Measurements from ENCODE around the gene DLG2.

DLG2 gene

DNA sequence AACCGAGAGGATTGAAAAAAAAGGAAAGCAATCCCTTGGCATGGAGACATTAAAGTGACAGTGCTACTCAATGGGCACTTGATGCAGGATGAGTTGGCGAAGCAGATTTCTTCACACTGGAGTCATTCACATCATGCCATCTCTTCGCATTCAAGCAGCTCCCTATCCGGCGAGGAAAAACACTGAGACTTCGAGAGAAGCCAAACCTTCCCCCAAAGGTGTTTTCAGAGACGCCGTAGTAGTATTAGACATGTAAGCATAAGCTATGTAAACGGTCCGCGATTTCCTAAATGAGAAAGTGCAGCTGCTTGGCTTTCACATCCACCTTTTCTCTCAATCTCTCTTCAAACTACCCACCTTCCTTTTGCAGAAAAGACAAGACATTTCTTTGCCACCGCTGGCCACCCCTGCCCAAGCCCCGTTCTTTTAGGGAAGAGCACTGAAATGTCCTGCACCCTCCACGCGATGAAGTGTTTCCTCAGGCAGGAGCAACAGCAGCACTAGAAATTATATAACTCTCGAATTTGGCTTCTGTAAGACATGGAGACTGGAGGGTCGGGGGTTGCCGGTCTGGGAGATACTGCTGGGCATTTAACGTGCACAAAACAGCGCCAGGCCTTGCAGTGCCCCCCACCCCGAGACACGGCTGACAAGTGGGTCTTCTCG, at the start of gene DLG2:
Gene DLG2 (minus strand): TSS at position 13 of the 666 bp plus-strand sequence.
- TF ChIP-seq EP300 (IDR thresholded peaks at IDR 0.05; ENCODE audit: borderline replicate concordance) (no peak), RAD21 (IDR thresholded peaks at IDR 0.05; ENCODE audit: low read depth) (no peak), EGR1 (IDR thresholded peaks at IDR 0.05) (no peak), NFIC (IDR thresholded peaks at IDR 0.05) (peak; percentile 54; the same call in 1 of the 2 replicates)

DNA sequence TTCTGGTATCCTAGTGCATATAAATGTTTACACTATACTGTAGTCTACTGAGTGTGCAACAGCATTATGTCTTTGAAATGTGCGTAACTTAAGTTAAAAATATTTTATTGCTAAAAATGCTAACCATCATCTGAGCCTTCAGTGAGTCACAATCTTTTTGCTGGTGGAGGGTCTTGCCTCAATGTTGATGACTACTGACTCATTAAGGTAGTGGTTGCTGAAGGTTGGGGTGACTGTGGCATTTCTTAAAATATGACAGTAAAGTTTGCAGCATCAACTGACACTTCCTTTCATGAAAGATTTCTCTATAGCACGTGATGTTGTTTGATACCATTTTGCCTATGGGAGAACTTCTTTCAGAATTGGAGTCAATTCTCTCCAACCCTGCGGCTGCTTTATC, 46.2 kb upstream of the DLG2 start:
- TF ChIP-seq EGR1 (IDR thresholded peaks at IDR 0.05) (no peak), EP300 (IDR thresholded peaks at IDR 0.05; ENCODE audit: borderline replicate concordance) (no peak), TAF1 (IDR thresholded peaks at IDR 0.05; ENCODE audit: low read depth) (no peak), FOXM1 (IDR thresholded peaks at IDR 0.05; ENCODE audit: borderline replicate concordance, low read depth) (no peak), NFIC (IDR thresholded peaks at IDR 0.05) (no peak), YY1 (IDR thresholded peaks at IDR 0.05; ENCODE audit: low read depth) (no peak), TCF12 (IDR thresholded peaks at IDR 0.05; ENCODE audit: low read depth) (no peak), CREB1 (IDR thresholded peaks at IDR 0.05; ENCODE audit: low read depth) (no peak)
- TF ChIP-seq, protein P1, sequence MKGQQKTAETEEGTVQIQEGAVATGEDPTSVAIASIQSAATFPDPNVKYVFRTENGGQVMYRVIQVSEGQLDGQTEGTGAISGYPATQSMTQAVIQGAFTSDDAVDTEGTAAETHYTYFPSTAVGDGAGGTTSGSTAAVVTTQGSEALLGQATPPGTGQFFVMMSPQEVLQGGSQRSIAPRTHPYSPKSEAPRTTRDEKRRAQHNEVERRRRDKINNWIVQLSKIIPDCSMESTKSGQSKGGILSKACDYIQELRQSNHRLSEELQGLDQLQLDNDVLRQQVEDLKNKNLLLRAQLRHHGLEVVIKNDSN (IDR thresholded peaks at IDR 0.05), result no peak

DNA sequence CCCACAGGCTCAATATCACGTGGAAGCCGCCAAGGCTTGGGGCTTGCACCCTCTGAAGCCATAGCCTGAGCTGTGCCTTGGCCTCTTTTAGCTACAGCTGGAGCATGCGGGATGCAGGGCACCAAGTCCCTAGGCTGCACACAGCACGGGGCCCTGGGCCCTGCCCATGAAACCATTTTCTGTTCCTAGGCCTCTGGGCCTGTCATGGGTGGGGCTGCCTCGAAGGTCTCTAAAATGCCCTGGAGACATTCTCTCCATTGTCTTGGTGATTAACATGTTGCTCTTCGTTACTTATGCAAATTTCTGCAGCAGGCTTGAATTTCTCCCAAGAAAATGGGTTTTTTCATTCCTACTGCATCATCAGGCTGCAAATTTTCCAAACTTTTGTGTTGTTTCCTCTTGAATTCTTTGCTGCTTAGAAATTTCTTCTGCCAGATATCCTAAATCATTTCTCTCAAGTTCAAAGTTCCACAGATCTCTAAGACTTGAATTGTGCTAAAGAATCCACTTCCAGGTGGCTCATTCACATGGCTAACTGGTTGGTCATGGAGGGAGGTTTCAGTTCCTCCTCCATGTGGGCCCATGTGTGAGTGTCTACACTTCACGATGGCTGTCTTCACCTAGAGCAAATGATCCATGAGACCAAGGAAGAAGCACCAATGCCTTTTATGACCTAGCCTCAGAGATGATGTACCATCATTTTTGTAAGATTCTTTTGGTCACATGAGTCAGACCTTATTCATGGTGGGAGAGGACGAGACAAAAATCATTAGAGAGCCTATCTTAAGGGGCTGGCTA, 45.2 kb upstream of the DLG2 start:
- no peak for TF ChIP-seq FOXM1 (IDR thresholded peaks at IDR 0.05; ENCODE audit: borderline replicate concordance, low read depth)
- TF ChIP-seq, protein P2, sequence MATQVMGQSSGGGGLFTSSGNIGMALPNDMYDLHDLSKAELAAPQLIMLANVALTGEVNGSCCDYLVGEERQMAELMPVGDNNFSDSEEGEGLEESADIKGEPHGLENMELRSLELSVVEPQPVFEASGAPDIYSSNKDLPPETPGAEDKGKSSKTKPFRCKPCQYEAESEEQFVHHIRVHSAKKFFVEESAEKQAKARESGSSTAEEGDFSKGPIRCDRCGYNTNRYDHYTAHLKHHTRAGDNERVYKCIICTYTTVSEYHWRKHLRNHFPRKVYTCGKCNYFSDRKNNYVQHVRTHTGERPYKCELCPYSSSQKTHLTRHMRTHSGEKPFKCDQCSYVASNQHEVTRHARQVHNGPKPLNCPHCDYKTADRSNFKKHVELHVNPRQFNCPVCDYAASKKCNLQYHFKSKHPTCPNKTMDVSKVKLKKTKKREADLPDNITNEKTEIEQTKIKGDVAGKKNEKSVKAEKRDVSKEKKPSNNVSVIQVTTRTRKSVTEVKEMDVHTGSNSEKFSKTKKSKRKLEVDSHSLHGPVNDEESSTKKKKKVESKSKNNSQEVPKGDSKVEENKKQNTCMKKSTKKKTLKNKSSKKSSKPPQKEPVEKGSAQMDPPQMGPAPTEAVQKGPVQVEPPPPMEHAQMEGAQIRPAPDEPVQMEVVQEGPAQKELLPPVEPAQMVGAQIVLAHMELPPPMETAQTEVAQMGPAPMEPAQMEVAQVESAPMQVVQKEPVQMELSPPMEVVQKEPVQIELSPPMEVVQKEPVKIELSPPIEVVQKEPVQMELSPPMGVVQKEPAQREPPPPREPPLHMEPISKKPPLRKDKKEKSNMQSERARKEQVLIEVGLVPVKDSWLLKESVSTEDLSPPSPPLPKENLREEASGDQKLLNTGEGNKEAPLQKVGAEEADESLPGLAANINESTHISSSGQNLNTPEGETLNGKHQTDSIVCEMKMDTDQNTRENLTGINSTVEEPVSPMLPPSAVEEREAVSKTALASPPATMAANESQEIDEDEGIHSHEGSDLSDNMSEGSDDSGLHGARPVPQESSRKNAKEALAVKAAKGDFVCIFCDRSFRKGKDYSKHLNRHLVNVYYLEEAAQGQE (IDR thresholded peaks at IDR 0.05; ENCODE audit: low read depth), result no peak
- no peak for TF ChIP-seq TCF12 (IDR thresholded peaks at IDR 0.05; ENCODE audit: low read depth)
- TF ChIP-seq, protein P1 (IDR thresholded peaks at IDR 0.05), result no peak
- no peak for TF ChIP-seq TAF1 (IDR thresholded peaks at IDR 0.05; ENCODE audit: low read depth)
- no peak for TF ChIP-seq YY1 (IDR thresholded peaks at IDR 0.05; ENCODE audit: low read depth)
- TF ChIP-seq EP300 (IDR thresholded peaks at IDR 0.05; ENCODE audit: borderline replicate concordance), result no peak
- no peak for TF ChIP-seq ZBTB7A (IDR thresholded peaks at IDR 0.05; ENCODE audit: low read depth)
- no peak for TF ChIP-seq NFIC (IDR thresholded peaks at IDR 0.05)
- TF ChIP-seq RAD21 (IDR thresholded peaks at IDR 0.05; ENCODE audit: low read depth), result no peak
- TF ChIP-seq EGR1 (IDR thresholded peaks at IDR 0.05), result no peak
- no peak for TF ChIP-seq CREB1 (IDR thresholded peaks at IDR 0.05; ENCODE audit: low read depth)
- TF ChIP-seq, protein P3, sequence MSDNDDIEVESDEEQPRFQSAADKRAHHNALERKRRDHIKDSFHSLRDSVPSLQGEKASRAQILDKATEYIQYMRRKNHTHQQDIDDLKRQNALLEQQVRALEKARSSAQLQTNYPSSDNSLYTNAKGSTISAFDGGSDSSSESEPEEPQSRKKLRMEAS (IDR thresholded peaks at IDR 0.05), result no peak
- no peak for TF ChIP-seq CEBPB (IDR thresholded peaks at IDR 0.05)
- no peak for TF ChIP-seq TEAD4 (IDR thresholded peaks at IDR 0.05)

DNA sequence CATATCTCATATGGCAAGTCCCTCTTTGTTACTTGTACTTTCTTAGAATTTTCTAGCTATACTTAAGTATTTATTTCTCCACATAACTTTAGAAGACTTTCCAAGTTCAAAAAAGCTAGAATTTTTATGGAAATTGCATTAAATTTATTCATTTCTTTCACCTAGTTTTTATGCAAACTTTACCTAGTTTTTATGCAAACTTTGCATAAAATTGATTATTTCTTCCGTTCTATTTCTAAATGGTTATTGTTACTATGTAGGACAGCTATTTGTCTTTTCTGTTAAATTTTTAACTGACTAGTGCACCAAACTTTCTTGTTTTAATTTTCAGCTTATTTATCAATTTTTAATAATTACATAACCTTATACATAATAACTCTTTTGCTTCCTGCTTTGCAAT, 41.0 kb upstream of the DLG2 start:
- no peak for TF ChIP-seq CEBPB (IDR thresholded peaks at IDR 0.05)
- no peak for TF ChIP-seq TEAD4 (IDR thresholded peaks at IDR 0.05)
- TF ChIP-seq, protein P3 (IDR thresholded peaks at IDR 0.05), result no peak
- TF ChIP-seq, protein P2 (IDR thresholded peaks at IDR 0.05; ENCODE audit: low read depth), result no peak
- TF ChIP-seq ZBTB7A (IDR thresholded peaks at IDR 0.05; ENCODE audit: low read depth), result no peak
- TF ChIP-seq CREB1 (IDR thresholded peaks at IDR 0.05; ENCODE audit: low read depth), result no peak
- no peak for TF ChIP-seq YY1 (IDR thresholded peaks at IDR 0.05; ENCODE audit: low read depth)
- TF ChIP-seq, protein P1 (IDR thresholded peaks at IDR 0.05), result no peak
- TF ChIP-seq FOXM1 (IDR thresholded peaks at IDR 0.05; ENCODE audit: borderline replicate concordance, low read depth), result no peak
- no peak for TF ChIP-seq NFIC (IDR thresholded peaks at IDR 0.05)
- no peak for TF ChIP-seq TCF12 (IDR thresholded peaks at IDR 0.05; ENCODE audit: low read depth)
- TF ChIP-seq RAD21 (IDR thresholded peaks at IDR 0.05; ENCODE audit: low read depth), result no peak
- TF ChIP-seq EGR1 (IDR thresholded peaks at IDR 0.05), result no peak

DNA sequence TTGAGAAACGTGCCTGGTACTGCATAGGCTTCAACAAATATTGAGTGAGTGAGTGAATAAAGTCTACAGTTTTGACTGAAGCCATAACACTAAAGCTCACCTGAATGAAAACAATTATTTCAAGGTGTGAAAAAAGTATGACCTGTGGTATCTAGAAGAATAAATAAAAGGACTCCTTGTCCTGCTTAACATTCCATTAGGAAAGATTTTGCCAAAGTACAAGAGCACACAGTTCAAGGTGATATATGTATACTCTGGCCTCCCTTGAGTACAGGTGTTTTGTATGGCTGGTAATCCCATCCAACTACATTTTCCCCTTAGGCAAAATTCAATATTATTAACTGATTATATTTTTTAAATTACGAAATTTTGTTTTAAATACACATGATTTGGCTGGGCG, 39.5 kb upstream of the DLG2 start:
- TF ChIP-seq NFIC (IDR thresholded peaks at IDR 0.05) (no peak), CREB1 (IDR thresholded peaks at IDR 0.05; ENCODE audit: low read depth) (no peak), TAF1 (IDR thresholded peaks at IDR 0.05; ENCODE audit: low read depth) (no peak), TCF12 (IDR thresholded peaks at IDR 0.05; ENCODE audit: low read depth) (no peak)
- TF ChIP-seq, protein P1 (IDR thresholded peaks at IDR 0.05), result no peak
